ENCODE results near the gene PDE11A.

GRCh38 chr2:177881008-177881747 lies 191.4 kb downstream of the PDE11A start:
- no peak for TF ChIP-seq SP140L (CRISPR knock-in tag; IDR thresholded peaks at IDR 0.05; ENCODE audit: borderline replicate concordance)
- no peak for TF ChIP-seq CREM (IDR thresholded peaks at IDR 0.05)
- no peak for TF ChIP-seq CREM (CRISPR knock-in tag; IDR thresholded peaks at IDR 0.05)
- no peak for TF ChIP-seq ZSCAN5A (CRISPR knock-in tag; IDR thresholded peaks at IDR 0.05; ENCODE audit: borderline replicate concordance)
- TF ChIP-seq MAFG (CRISPR knock-in tag; IDR thresholded peaks at IDR 0.05): no peak
- no peak for TF ChIP-seq ATF7 (IDR thresholded peaks at IDR 0.05)
- TF ChIP-seq ATF7 (CRISPR knock-in tag; IDR thresholded peaks at IDR 0.05): no peak
- TF ChIP-seq ZFP1 (CRISPR knock-in tag; IDR thresholded peaks at IDR 0.05): no peak
- no peak for TF ChIP-seq CTCF (CRISPR knock-in tag; IDR thresholded peaks at IDR 0.05)
